GM12891 (cell line): ENCODE results near the gene C2.
"Not testable (repeated sequence)": the region's sequence is repeated elsewhere in the genome, so short reads cannot be mapped to it uniquely, and the experiment has no call there.

ENCODE experiments used
- PAX5 ChIP-seq: IDR thresholded peaks from 2 replicates; pipeline ENCODE4 v1.6.1; 2011; ENCODE audit warnings: low read length, moderate library complexity, mild to moderate bottlenecking; ENCODE audit not compliant: insufficient read depth, severe bottlenecking
- POLR2A ChIP-seq: IDR thresholded peaks from 2 replicates; pipeline ENCODE4 v1.6.1; 2011; ENCODE audit warnings: low read depth, low read length, control low read depth
- POLR2AphosphoS5 ChIP-seq: IDR thresholded peaks from 2 replicates; pipeline ENCODE4 v1.6.1; 2011; ENCODE audit warnings: low read depth, low read length, control low read depth
- POU2F2 ChIP-seq: IDR thresholded peaks from 2 replicates; pipeline ENCODE4 v1.6.1; 2011; ENCODE audit warnings: low read depth, mild to moderate bottlenecking, control low read depth, low read length, moderate library complexity
- SPI1 ChIP-seq: IDR thresholded peaks from 2 replicates; pipeline ENCODE4 v1.6.1; 2011; ENCODE audit warnings: low read depth, low read length, control low read depth
- TAF1 ChIP-seq: IDR thresholded peaks from 2 replicates; pipeline ENCODE4 v1.6.1; 2011; ENCODE audit warnings: low read depth, low read length, control low read depth

DNA sequence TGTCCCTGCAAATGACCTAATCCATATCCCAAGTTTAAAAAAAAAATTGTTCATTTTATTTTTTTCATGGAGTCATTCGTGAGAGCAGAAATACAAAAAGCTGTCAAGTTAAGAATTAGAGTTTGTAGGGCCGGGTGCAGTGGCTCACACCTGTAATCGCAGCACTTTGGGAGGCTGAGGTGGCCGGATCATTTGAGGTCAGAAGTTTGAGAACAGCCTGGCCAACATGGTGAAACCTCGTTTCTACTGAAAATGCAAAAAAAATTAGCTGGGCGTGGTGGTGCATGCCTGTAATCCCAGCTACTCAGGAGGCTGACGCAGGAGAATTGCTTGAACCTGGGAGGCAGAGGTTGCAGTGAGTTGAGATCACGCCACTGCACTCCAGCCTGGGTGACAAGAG, 20.8 kb upstream of the C2 start:
- not testable (repeated sequence) for TF ChIP-seq POLR2A, SPI1, POLR2AphosphoS5, TAF1, POU2F2, PAX5
